MCF 10A (cell line): ENCODE measurements around the gene ANKMY1. TPM values are rescaled to one million over a fixed set of nuclear protein-coding genes. Genes with fewer than 3 reads are reported as not detected.

ENCODE experiments used
- BruUV-seq: library from RNA; stranded (reverse); fragments of 400-500 nt; replicated peaks from 2 replicates; lab custom pipeline; 2021; lab: Mats Ljungman, UMichigan
- CTCF ChIA-PET: fragments of 300-600 bp; sonication (Branson Sonifier 250); formaldehyde crosslinking; extraction: SDS; loops from one replicate; lab custom pipeline; 2021; ENCODE audit warnings: antibody characterized with exemption, inconsistent platforms; lab: Yijun Ruan, JAX
- POLR2A ChIA-PET: fragments of 300-600, 350-650 bp; sonication (Branson Sonifier 250); formaldehyde crosslinking; extraction: SDS; loops from one replicate; lab custom pipeline; 2020; ENCODE audit warnings: antibody characterized with exemption, inconsistent platforms; lab: Yijun Ruan, JAX
- DNase-seq: peaks from one replicate; pipeline ENCODE4 v3.0.0-alpha.2; 2018; ENCODE audit not compliant: unreplicated experiment
- H3K27ac Mint-ChIP-seq: one replicate; pipeline ENCODE4 v1.8.0; 2022; ENCODE audit warnings: mild to moderate bottlenecking, low read depth, mixed read lengths; ENCODE audit not compliant: unreplicated experiment
- H3K27me3 Mint-ChIP-seq: one replicate; pipeline ENCODE4 v1.8.0; 2022; ENCODE audit warnings: mixed read lengths; ENCODE audit not compliant: insufficient read depth, unreplicated experiment
- H3K36me3 Mint-ChIP-seq: one replicate; pipeline ENCODE4 v1.8.0; 2022; ENCODE audit warnings: mild to moderate bottlenecking, moderate library complexity, mixed read lengths; ENCODE audit not compliant: insufficient read depth, unreplicated experiment
- H3K4me1 Mint-ChIP-seq: one replicate; pipeline ENCODE4 v1.8.0; 2022; ENCODE audit warnings: mixed read lengths; ENCODE audit not compliant: insufficient read depth, unreplicated experiment
- H3K4me3 Mint-ChIP-seq: one replicate; pipeline ENCODE4 v1.8.0; 2022; ENCODE audit warnings: mild to moderate bottlenecking, moderate library complexity, mixed read lengths; ENCODE audit not compliant: unreplicated experiment
- H3K9me3 Mint-ChIP-seq: one replicate; pipeline ENCODE4 v1.8.0; 2022; ENCODE audit warnings: mixed read lengths; ENCODE audit not compliant: unreplicated experiment
- CTCF ChIP-seq: fragments of 200-600 bp; IDR thresholded peaks from one replicate; pipeline ENCODE4 v1.8.0; 2022; ENCODE audit warnings: antibody characterized with exemption, mild to moderate bottlenecking; ENCODE audit not compliant: unreplicated experiment
- intact Hi-C: fragments of 100-400 bp; cut with micrococcal nuclease; formaldehyde crosslinking; loops from 2 replicates; pipeline ENCODE4 v1.14.1; 2022
- total RNA-seq: library from RNA; stranded (reverse); gene quantifications from 2 replicates; pipeline ENCODE4 v1.2.3, GENCODE V29; 2022

Gene ANKMY1
- total RNA-seq, 1 experiment from 2014 or later: 22.2 TPM

- ChIA-PET POLR2A (interaction anchor here (0.5 to 5.7 kb wide), 6 partner anchors 24 to 204 kb away, joined by 3 to 65 read pairs (median 3); no protein-coding TSS in a partner anchor), CTCF (interaction anchor here (0.5 to 0.7 kb wide), 2 partner anchors 80 to 310 kb away, joined by 3 read pairs; no protein-coding TSS in a partner anchor)
- Mint-ChIP-seq H3K27me3 (no peaks in the 10 kb centered on the region), H3K27ac (peak overlapping the region; percentile 23), H3K9me3 (no peaks in the 10 kb centered on the region), H3K36me3 (no peaks in the 10 kb centered on the region), H3K4me1 (peaks cover 21% of the 10 kb centered on the region), H3K4me3 (no peak overlapping the region)
- intact Hi-C loops: loop anchor here (5.0 to 10.0 kb wide), 3 partner anchors 45 to 367 kb away; no protein-coding TSS in a partner anchor
- TF ChIP-seq CTCF: no peak
- BruUV-seq: no TSS peak
- DNase-seq: no peak
Observed at GRCh38 chr2:240431661-240432424, 125.9 kb downstream of the ANKMY1 start.

GRCh38 chr2:240431271-240431660 is 126.5 kb downstream of the ANKMY1 start:
- ChIA-PET POLR2A (interaction anchor here (0.5 to 1.0 kb wide), 5 partner anchors 24 to 203 kb away, joined by 3 to 4 read pairs (median 3); no protein-coding TSS in a partner anchor), CTCF (interaction anchor here (0.5 to 0.7 kb wide), 2 partner anchors 81 to 311 kb away, joined by 3 read pairs; no protein-coding TSS in a partner anchor)
- no peak for DNase-seq
- Mint-ChIP-seq H3K27me3 (no peaks in the 10 kb centered on the region), H3K4me3 (no peak overlapping the region), H3K4me1 (peaks cover 26% of the 10 kb centered on the region), H3K9me3 (no peaks in the 10 kb centered on the region), H3K27ac (no peak overlapping the region), H3K36me3 (no peaks in the 10 kb centered on the region)
- intact Hi-C loops: loop anchor here (5.0 to 10.0 kb wide), 3 partner anchors 44 to 366 kb away; no protein-coding TSS in a partner anchor
- no TSS peak for BruUV-seq
- TF ChIP-seq CTCF: no peak

- intact Hi-C loops: loop anchor here (5.0 to 10.0 kb wide), 3 partner anchors 43 to 366 kb away; no protein-coding TSS in a partner anchor
- Mint-ChIP-seq H3K4me1 (peaks cover 26% of the 10 kb centered on the region), H3K9me3 (no peaks in the 10 kb centered on the region), H3K27me3 (no peaks in the 10 kb centered on the region), H3K27ac (no peak overlapping the region), H3K36me3 (no peaks in the 10 kb centered on the region), H3K4me3 (no peak overlapping the region)
- BruUV-seq: no TSS peak
- no peak for TF ChIP-seq CTCF
- ChIA-PET CTCF (no interaction called here), POLR2A (interaction anchor here (1.0 kb wide), 2 partner anchors 56 to 61 kb away, joined by 3 to 4 read pairs; no protein-coding TSS in a partner anchor)
- no peak for DNase-seq
Observed at GRCh38 chr2:240430595-240430994, 127.2 kb downstream of the ANKMY1 start.

- intact Hi-C loops: loop anchor here (5.0 to 10.0 kb wide), 3 partner anchors 43 to 365 kb away; no protein-coding TSS in a partner anchor
- Mint-ChIP-seq H3K4me1 (peaks cover 26% of the 10 kb centered on the region), H3K9me3 (no peaks in the 10 kb centered on the region), H3K4me3 (no peak overlapping the region), H3K27ac (no peak overlapping the region), H3K36me3 (no peaks in the 10 kb centered on the region), H3K27me3 (no peaks in the 10 kb centered on the region)
- no peak for TF ChIP-seq CTCF
- ChIA-PET POLR2A (no interaction called here), CTCF (no interaction called here)
- no TSS peak for BruUV-seq
- DNase-seq: no peak
Observed at GRCh38 chr2:240429872-240430491, 127.8 kb downstream of the ANKMY1 start.
